NOMO-1 treated with dmso at 0.1 percent for 144 hours (cell line): ENCODE measurements around the gene CHI3L2.
A peak's percentile ranks its signal among the peaks of the same experiment; 100 is the strongest.

Experiments
- DNase-seq: peaks from one replicate; lab custom pipeline; 2025; ENCODE audit not compliant: unreplicated experiment; lab: John Stamatoyannopoulos, UW

Gene CHI3L2

GRCh38 chr1:111220302-111220890 is 7.1 kb upstream of the CHI3L2 start:
- DNase-seq: no peak

GRCh38 chr1:111221276-111221632 is 6.3 kb upstream of the CHI3L2 start:
- DNase-seq: no peak

DNA sequence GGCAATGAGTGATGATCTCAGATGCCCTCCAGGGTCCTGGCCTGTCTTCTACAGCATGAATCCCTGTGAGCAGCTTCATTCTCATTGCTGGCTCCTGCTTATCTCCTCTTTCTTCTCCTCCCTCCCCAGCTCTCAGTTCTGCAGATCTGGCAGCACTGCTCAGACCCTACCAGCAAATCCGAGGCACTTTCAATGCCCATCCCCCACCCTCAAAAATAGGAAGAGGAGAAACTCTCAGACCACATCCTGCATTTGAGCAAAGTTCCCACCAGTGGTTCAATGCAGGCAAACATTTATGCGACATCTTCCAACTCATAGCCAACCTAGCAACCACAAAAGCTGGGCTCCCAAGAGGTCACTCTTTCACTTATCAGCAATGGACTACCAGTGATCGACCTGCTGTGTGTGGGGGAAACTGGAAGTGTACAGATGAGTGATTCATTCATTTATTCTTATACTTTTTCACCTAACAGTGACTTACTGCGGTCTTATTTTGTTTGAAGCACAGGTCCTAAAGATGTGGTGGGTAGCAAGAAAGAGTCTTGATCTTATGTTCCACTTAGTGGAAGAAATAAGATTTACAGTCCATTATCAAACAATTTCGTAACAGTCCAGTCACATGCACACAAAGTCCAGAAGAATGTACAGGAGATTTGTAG is 5.8 kb upstream of the CHI3L2 start:
- DNase-seq: peak; percentile 72

- DNase-seq: peak; percentile 13
Observed at GRCh38 chr1:111222308-111223125, 5.0 kb upstream of the CHI3L2 start.

DNA sequence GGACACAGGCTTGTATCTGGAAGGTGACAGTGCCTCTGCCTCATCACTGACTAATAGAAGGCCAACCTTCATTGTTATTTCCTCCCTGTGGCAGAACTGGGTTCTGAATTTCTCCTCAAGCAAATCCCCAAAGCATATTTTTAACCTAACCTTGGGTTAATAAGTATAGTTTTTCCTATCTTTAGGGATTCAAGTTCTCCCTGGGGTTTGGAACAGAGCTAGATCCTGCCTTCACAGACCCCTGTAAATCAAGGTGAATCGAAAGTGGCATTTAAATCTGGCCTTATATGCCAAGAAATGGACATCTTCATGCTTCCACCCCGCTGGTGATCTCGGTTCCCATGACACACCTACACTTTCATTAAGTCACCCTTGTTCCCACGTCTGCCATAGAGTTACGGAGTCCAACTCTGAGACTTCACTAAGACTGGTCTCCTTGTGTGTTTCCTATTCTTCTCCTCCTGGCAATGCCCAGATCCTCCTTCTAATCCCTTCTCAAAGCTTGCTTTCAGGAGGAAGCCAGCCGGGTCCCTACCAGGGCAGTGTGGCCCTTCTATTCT is 4.3 kb upstream of the CHI3L2 start:
- no peak for DNase-seq

DNA sequence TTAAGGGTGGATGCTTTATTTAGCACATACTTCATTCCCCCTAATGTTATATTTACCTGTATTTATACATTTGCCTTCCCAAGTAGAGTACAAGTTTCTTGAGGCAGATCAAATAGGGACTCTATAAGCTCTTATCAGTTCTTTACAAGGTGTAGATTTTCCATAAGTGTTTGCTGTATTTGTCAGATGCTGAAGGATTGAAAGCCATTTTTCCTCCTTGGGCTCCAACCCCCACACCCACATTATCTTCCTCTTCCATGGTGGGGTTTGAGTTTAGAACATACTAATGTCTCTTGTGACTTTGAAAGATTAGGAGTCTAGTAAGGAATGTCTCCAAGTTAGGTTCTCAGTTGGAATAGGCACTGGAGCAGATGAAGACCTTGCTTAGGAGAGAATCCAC is 2.4 kb upstream of the CHI3L2 start:
- DNase-seq: no peak

DNA sequence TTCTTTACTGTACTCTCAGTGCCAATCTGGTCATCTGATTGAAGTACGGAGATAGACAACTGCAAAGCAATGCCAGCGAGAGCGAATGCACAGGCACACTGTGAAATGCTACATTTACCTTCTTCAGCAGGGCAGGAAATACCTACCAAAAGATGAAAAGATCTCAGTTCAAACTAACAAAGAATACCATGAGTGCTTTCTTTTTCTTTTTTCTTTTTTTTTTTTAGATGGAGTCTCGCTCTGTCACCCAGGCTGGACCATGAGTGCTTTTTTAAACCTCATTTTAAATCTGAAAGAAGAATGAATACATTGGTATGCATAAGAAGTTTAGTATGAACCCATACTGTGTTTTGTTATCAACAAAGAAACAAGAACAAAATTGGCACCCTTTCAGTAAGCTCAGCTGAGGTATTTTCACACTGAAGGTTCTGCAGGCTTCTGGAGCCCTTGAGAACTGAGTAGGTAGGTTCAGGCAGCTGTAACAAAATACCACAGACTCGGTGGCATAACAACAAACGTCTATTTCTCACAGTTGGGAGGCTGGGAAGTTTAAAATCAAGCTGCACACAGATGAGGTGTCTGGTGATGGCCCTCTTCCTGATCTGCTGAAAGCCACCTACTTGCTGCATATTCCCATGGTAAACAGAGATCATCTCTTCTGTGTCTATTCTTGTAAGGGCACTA is 1.7 kb upstream of the CHI3L2 start:
- DNase-seq: no peak

GRCh38 chr1:111227851-111228747 is 586 bp downstream of the CHI3L2 start:
- DNase-seq: no peak

GRCh38 chr1:111228748-111229126 is 1.2 kb downstream of the CHI3L2 start:
- no peak for DNase-seq

- DNase-seq: no peak
Observed at GRCh38 chr1:111232134-111232533, 4.6 kb downstream of the CHI3L2 start.

DNA sequence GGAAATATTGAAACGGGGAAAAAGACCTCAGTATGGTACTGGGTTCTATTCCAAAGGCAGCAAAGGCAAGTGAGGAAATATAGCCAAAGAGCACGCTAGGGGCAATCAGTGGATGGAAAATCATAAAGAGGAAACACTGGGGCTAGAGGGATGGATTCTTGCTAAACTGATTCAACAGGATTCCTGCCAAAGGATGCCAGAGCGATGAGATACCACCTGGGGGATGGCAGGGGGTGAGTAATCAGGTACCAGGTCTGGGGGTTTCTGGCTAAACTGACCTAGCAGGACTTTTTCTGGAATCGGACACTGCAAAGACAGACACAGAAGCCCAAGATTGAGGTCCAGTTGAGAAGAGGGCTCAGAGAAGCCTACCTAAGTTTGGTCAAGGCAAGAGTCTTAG is 6.7 kb downstream of the CHI3L2 start:
- DNase-seq: no peak

DNA sequence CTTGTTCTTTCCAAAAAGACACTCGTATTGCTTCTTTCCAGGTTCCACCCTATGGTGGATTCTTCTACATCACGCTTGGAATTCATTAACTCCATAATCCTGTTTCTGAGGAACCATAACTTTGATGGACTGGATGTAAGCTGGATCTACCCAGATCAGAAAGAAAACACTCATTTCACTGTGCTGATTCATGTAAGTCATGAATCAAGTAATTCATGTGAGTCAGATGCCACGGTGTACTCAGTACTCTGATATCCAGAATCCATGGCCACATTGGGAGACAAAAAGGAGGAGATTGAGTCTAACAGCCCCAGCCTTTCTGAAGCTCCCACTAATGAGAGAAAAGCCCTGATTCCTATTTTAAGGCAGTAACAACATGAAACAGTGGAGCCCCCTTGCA is 7.4 kb downstream of the CHI3L2 start:
- DNase-seq: no peak

GRCh38 chr1:111236379-111236778 is 8.9 kb downstream of the CHI3L2 start:
- no peak for DNase-seq

GRCh38 chr1:111236806-111237205 is 9.3 kb downstream of the CHI3L2 start:
- no peak for DNase-seq

GRCh38 chr1:111238056-111238795 is 10.7 kb downstream of the CHI3L2 start:
- no peak for DNase-seq

DNA sequence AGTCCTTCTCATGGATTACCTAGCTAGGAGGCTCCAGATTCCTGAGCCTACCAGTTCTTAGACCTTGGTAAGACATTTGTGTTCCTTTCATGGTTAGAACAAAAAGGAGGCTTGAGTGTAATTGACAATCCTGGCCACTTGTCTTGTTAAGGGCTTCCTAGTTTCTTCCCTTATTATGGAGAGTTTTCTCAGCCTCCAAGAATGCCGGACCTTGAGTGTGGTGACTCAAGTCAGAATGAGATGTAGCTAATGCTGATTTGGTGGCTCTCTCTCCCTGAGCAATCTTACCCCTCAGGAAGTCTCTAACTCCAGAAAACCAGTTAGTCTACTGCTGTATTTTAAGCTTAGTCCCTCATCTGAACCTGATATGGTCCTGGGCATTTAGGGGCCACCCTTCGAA is 14.3 kb downstream of the CHI3L2 start:
- DNase-seq: no peak

GRCh38 chr1:111242805-111243523 is 15.5 kb downstream of the CHI3L2 start:
- no peak for DNase-seq

GRCh38 chr1:111247125-111247838 is 19.8 kb downstream of the CHI3L2 start:
- DNase-seq: no peak
